ENCODE data around the gene SHC2.

- TF ChIP-seq, protein P1, sequence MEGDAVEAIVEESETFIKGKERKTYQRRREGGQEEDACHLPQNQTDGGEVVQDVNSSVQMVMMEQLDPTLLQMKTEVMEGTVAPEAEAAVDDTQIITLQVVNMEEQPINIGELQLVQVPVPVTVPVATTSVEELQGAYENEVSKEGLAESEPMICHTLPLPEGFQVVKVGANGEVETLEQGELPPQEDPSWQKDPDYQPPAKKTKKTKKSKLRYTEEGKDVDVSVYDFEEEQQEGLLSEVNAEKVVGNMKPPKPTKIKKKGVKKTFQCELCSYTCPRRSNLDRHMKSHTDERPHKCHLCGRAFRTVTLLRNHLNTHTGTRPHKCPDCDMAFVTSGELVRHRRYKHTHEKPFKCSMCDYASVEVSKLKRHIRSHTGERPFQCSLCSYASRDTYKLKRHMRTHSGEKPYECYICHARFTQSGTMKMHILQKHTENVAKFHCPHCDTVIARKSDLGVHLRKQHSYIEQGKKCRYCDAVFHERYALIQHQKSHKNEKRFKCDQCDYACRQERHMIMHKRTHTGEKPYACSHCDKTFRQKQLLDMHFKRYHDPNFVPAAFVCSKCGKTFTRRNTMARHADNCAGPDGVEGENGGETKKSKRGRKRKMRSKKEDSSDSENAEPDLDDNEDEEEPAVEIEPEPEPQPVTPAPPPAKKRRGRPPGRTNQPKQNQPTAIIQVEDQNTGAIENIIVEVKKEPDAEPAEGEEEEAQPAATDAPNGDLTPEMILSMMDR (IDR thresholded peaks at IDR 0.05; ENCODE audit: low read depth, low read length, poor library complexity, severe bottlenecking), result peak; percentile 98
- no peak for TF ChIP-seq EZH2phosphoT487 (IDR thresholded peaks at IDR 0.05; ENCODE audit: borderline replicate concordance, low read length)
These were observed 45.8 kb upstream of the SHC2 start for GRCh38 chr19:506404-507285.
